NT2/D1 (cell line): ENCODE measurements around the gene FITM1.

ENCODE experiments used
- DNase-seq: peaks from one replicate; pipeline ENCODE4 v3.0.0-alpha.2; 2011; ENCODE audit warnings: low read depth, low spot score
- H3K27me3 ChIP-seq: 2 replicates; pipeline ENCODE4 v1.6.0; 2011; ENCODE audit warnings: mild to moderate bottlenecking; ENCODE audit not compliant: insufficient read length, insufficient read depth
- H3K36me3 ChIP-seq: 2 replicates; pipeline ENCODE4 v1.6.1; 2011; ENCODE audit warnings: mild to moderate bottlenecking, low read length, mixed read lengths; ENCODE audit not compliant: insufficient read depth, insufficient read length
- H3K4me1 ChIP-seq: 2 replicates; pipeline ENCODE4 v1.5.1; 2011; ENCODE audit not compliant: insufficient read depth, insufficient read length
- H3K4me3 ChIP-seq: 2 replicates; pipeline ENCODE4 v1.5.1; 2011; ENCODE audit warnings: low read depth; ENCODE audit not compliant: insufficient read length
- H3K9ac ChIP-seq: 2 replicates; pipeline ENCODE4 v1.6.0; 2011; ENCODE audit warnings: low read depth; ENCODE audit not compliant: insufficient read length
- H3K9me3 ChIP-seq: 2 replicates; pipeline ENCODE4 v1.5.1; 2011; ENCODE audit warnings: mild to moderate bottlenecking, low read length; ENCODE audit not compliant: insufficient read depth
- SUZ12 ChIP-seq: IDR thresholded peaks from 2 replicates; pipeline ENCODE4 v1.6.1; 2011; ENCODE audit not compliant: insufficient read length, insufficient read depth; ENCODE audit errors: extremely low read depth
- YY1 ChIP-seq: IDR thresholded peaks from 2 replicates; pipeline ENCODE4 v1.6.1; 2011; ENCODE audit not compliant: insufficient read length, insufficient read depth
- ZNF274 ChIP-seq: IDR thresholded peaks from 2 replicates; pipeline ENCODE4 v1.6.1; 2011; ENCODE audit warnings: mild to moderate bottlenecking, low read depth, low read length

FITM1 gene

GRCh38 chr14:24150567-24150966, 20.1 kb downstream of the FITM1 start:
- H3K4me1 ChIP-seq: no peaks in the 10 kb centered on the region
- H3K4me3 ChIP-seq: no peak overlapping the region
- H3K27me3 ChIP-seq: no peaks in the 10 kb centered on the region
- TF ChIP-seq ZNF274 (no peak), YY1 (no peak), SUZ12 (no peak)
- H3K36me3 ChIP-seq: peaks cover 51% of the 10 kb centered on the region
- DNase-seq: no peak
- H3K9ac ChIP-seq: no peak overlapping the region
- H3K9me3 ChIP-seq: no peaks in the 10 kb centered on the region

GRCh38 chr14:24150993-24151392, 20.5 kb downstream of the FITM1 start:
- no peak for DNase-seq

GRCh38 chr14:24151404-24152080, 21.1 kb downstream of the FITM1 start:
- H3K27me3 ChIP-seq: no peaks in the 10 kb centered on the region
- H3K9me3 ChIP-seq: no peaks in the 10 kb centered on the region
- peaks cover 59% of the 10 kb centered on the region for H3K36me3 ChIP-seq
- no peak overlapping the region for H3K9ac ChIP-seq
- H3K4me3 ChIP-seq: no peak overlapping the region
- no peak for DNase-seq
- TF ChIP-seq SUZ12 (no peak), ZNF274 (no peak), YY1 (no peak)
- no peaks in the 10 kb centered on the region for H3K4me1 ChIP-seq

More at GRCh38 chr14:24150993-24151392, 20.5 kb downstream of the FITM1 start:
- Histone ChIP-seq H3K9me3 (no peaks in the 10 kb centered on the region), H3K4me1 (no peaks in the 10 kb centered on the region), H3K4me3 (no peak overlapping the region), H3K27me3 (no peaks in the 10 kb centered on the region), H3K36me3 (peaks cover 55% of the 10 kb centered on the region), H3K9ac (no peak overlapping the region)
- no peak for TF ChIP-seq YY1
- no peak for TF ChIP-seq ZNF274
- no peak for TF ChIP-seq SUZ12

- no peak overlapping the region for H3K9ac ChIP-seq
- no peak for DNase-seq
- H3K9me3 ChIP-seq: no peaks in the 10 kb centered on the region
- H3K4me1 ChIP-seq: no peaks in the 10 kb centered on the region
- H3K27me3 ChIP-seq: no peaks in the 10 kb centered on the region
- H3K4me3 ChIP-seq: no peak overlapping the region
- peaks cover 76% of the 10 kb centered on the region for H3K36me3 ChIP-seq
- TF ChIP-seq ZNF274: no peak
- TF ChIP-seq SUZ12: no peak
- no peak for TF ChIP-seq YY1
These were observed 24.6 kb downstream of the FITM1 start for GRCh38 chr14:24155100-24155499.

DNA sequence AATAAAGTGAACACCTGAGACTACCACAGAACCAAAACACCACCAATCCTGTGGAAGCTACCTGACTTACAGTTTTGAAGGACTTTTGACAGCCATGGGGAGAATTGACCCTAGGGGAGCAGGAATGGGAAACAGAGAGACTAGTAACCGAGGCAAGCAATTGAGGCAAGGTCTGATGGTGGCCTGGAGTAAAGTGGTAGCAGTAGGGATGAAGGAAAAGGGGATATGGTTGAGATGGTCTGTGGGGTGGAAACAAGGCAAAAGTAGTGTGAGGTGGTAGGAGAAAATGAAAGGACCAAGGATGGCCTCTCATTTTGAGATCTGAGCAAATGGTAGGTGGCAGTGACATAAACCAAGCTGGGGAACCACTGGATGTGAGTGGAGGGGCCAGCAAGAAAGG, 26.4 kb downstream of the FITM1 start:
- Histone ChIP-seq H3K9ac (no peak overlapping the region), H3K4me1 (no peaks in the 10 kb centered on the region), H3K4me3 (no peak overlapping the region), H3K27me3 (no peaks in the 10 kb centered on the region), H3K36me3 (peaks cover 69% of the 10 kb centered on the region), H3K9me3 (no peaks in the 10 kb centered on the region)
- DNase-seq: no peak
- TF ChIP-seq YY1 (no peak), ZNF274 (no peak), SUZ12 (no peak)

DNA sequence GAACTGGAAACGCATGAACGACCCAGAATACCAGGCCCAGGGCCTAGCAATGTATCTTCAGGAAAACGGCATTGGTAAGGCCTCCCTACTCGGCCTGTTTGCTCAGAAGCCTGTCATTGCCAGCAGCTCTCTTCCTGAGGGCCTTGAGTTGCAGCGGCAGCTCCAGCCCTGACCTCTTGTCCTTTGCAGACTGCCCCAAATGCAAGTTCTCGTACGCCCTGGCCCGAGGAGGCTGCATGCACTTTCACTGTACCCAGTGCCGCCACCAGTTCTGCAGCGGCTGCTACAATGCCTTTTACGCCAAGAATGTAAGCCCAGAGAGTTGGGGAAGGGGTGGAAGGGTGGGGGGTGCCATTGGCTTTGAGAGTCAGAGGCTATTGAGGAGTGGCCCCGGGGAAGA, 26.9 kb downstream of the FITM1 start:
- H3K4me3 ChIP-seq: no peak overlapping the region
- no peak for TF ChIP-seq ZNF274
- TF ChIP-seq SUZ12: no peak
- no peak for TF ChIP-seq YY1
- H3K9ac ChIP-seq: no peak overlapping the region
- H3K36me3 ChIP-seq: peaks cover 69% of the 10 kb centered on the region
- H3K9me3 ChIP-seq: no peaks in the 10 kb centered on the region
- H3K4me1 ChIP-seq: no peaks in the 10 kb centered on the region
- DNase-seq: no peak
- H3K27me3 ChIP-seq: no peaks in the 10 kb centered on the region

- Histone ChIP-seq H3K9ac (no peak overlapping the region), H3K36me3 (peaks cover 82% of the 10 kb centered on the region), H3K4me3 (no peak overlapping the region), H3K9me3 (no peaks in the 10 kb centered on the region), H3K27me3 (no peaks in the 10 kb centered on the region), H3K4me1 (no peaks in the 10 kb centered on the region)
- no peak for DNase-seq
- TF ChIP-seq SUZ12: no peak
- no peak for TF ChIP-seq ZNF274
- TF ChIP-seq YY1: no peak
These were observed 29.5 kb downstream of the FITM1 start for GRCh38 chr14:24159777-24160498.
